ENCODE results near the gene HIP1.
"Not testable (repeated sequence)": the region's sequence is repeated elsewhere in the genome, so short reads cannot be mapped to it uniquely, and the experiment has no call there.

The HIP1 gene

DNA sequence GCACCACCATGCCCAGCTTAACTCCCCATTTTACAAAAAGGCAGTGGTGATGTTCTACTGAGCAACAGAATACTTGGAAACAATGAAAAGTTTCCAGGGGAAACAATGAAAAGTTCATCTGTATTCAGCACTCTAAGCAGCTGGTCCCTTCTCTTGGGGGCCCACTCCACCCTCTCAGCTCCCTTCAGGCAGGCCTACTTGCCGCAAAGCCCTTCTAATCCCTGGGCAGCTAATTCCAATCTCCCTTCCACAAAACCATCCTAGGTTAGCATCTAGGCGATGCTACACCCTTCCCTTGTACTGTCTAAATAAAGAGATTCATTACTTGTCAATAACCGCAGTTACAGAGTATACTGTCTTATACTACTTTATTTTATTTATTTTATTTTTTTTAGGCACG is 167.5 kb downstream of the HIP1 start:
- no peak for DNase-seq (ENCODE audit: low read depth)

DNA sequence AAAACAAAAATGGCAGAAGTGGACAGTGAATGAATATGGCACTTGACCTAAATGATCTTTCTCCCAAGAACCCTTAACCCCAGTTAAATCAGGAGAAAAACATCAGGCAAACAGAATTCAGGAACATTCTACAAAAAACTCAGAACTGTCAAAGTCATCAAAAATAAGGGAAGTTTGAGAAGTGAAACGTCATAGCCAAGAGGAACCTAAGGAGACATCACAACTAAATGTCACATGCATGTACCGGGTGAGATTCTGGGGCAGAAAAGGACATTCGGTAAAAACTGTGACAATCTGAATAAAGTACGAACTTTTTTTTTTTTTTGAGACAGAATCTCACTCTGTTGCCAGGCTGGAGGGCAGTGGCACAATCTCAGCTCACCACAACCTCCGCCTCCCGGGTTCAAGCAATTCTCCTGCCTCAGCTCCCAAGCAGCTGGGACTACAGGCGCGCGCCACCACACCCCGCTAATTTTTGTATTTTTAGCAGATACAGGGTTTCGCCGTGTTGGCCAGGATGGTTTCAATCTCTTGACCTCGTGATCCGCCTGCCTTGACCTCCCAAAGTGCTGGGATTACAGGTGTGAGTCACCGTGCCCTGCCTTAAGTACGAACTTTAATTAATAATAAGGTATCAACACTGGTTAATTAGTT is 169.0 kb downstream of the HIP1 start:
- DNase-seq (ENCODE audit: low read depth) = not testable (repeated sequence)

DNA sequence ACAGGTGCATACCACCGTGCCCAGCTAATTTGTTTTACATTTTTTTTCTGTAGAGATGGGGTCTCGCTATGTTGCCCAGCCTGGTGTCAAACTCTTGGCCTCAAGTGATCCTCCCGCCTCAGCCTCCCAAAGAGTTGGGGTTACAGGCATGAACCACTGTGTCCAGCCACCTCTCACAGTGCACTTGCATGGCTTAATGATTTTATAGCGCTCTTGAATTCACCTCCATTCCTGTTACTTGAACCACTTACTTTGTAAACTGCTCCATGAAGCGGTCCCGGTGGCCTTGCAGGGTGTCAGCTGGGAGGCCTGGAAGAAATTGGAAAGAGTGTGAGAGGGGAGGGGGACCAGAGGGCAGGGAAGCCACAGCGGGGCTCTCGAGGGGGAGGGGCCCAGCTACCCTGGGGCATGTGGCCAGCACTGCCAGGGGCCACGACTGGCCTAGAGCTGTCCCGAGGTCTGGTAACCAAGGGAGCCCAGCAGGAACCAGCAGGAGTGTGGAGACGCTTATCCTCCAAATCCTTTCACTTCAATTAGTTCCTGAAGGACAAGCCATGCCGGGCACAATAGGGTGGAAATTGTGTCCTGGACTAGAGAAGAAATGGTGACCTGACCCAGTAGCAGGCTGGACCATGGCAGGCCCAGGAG is 170.7 kb downstream of the HIP1 start:
- no peak for DNase-seq (ENCODE audit: low read depth)

DNA sequence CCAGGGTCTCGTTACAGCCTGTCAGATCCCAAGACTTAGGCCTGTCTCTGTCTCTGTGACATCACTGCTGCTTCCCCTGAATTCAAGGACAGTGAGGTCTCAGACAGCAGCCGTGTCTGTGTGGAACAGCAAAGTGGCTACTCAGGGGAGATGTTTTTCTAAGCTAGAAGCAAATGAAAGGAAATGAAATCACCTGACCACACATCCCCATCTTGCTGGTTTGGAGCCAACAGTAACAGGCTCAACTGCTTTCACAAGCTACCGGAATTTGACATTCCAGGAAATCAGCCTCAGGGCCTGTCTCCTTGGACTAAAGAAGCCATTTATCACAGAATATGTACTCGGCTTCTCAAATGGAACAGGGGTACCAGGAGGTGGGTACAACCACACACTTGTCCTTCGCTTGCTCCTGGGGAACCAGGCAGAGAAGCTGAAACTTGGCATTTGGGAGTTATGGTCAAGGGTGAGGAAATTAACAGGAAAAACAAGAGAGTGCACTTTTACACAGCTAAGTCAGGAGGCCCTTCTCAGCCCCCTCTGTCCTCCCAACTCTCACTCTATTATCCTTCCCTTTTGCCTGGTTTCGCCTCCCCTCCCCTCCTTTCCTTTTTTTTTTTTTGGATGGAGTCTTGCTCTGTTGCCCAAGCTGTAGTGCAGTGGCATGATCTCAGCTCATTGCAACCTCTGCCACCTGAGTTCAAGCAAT is 173.5 kb downstream of the HIP1 start:
- peak; percentile 97 for DNase-seq (ENCODE audit: low read depth)

DNA sequence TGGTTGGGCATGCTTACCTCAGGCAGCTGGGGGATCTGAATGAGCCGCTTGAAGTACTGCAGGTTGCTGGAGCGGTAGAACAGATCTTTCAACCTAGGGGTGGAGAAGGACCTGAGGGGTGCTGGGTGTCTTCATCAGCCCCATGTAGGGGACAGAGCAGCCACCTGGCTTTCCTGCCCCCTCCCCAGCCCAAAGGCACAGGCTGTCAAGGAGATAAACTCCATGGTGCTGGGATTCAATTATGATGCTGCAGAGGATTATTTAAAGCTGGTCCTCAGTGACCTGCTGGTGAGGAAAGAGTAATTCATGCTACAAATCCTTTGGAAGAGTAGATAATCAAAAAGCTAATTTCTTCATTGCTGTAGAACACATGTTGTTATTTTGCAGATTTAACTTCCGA is 175.6 kb downstream of the HIP1 start:
- DNase-seq (ENCODE audit: low read depth) = no peak

DNA sequence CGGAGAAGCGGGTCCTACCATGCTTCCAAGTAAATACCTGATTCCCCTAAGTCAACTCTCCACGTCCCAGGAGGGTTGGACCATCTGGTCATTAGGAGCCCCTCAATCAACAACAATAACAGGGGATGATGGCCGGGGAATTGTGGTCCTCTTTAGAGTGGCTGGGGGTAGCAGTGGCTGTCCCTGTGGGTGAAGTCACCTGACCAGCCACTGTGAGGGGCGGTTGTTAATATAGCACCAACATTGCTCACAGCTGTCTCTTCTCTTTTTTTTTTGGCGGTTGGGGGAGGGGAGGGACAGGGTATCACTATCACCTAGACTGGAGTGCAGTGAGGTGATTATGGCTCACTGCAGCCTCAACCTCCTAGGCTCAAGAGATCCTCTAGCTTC is 178.8 kb downstream of the HIP1 start:
- DNase-seq (ENCODE audit: low read depth) = no peak

DNA sequence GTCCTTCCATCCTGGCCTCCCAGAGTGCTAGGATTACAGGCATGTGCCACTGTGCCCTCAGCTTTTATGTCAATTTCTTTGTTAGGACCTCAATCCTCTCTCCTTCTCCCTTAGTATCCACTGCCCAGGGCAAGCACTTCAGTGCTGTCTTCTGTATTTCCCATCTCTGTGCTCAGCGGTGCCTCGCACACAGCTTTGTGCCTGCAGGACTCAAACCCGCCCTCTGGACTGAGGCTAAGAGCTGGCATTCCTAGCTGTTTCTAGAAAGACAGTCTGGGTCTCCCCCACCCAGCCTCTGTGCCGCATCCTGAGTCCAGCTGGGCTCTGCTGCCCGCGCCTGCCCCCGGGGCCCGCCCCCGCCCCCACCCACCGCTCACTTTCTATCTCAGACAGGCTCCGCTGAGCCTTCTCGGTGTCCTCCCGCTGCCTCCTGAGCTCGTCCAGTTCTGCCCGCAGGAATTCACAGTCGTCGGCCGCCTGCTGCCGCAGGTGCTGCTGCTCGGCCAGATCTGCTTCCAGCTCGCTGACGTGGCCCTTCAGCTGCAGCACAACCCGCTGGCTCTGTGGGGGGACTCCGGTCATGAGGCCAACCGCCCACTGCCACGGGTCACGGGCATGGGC is 179.3 kb downstream of the HIP1 start:
- no peak for DNase-seq (ENCODE audit: low read depth)

DNA sequence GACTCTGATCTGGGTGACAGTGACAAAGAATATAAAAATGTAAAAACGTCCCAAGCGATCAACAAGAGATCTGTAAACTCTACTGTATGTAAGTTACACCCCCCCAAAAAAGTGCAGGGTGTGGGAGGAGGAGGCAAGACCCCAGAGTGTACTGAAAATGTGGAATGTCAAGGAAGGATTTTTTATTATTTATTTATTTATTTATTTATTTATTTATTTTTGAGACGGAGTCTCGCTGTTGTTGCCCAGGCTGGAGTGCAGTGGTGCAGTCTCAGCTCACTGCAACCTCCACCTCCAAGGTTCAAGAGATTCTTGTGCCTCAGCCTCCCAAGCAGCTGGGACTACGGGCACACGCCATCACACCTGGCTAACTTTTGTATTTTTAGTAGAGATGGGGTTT is 181.9 kb downstream of the HIP1 start:
- not testable (repeated sequence) for DNase-seq (ENCODE audit: low read depth)

DNA sequence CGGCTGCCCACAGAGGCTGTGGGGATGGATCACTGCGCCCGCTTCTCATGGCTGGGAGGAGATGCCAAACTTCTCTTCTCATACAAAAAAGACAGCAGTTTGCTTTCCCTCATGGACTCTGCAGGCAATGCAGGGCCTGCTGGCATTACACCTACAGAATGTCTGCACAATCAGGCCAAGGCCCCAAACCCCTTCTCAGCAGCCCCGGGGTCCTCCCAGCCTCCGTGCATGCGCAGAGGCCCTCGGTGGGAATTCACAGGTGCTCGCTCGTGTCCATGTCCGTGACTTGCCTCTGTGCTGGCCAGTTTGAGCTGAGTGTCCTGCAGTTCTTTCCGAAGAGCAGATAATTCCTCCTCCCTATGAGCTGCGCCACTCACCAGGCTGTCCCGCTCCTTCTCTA is 183.0 kb downstream of the HIP1 start:
- DNase-seq (ENCODE audit: low read depth) = no peak

DNA sequence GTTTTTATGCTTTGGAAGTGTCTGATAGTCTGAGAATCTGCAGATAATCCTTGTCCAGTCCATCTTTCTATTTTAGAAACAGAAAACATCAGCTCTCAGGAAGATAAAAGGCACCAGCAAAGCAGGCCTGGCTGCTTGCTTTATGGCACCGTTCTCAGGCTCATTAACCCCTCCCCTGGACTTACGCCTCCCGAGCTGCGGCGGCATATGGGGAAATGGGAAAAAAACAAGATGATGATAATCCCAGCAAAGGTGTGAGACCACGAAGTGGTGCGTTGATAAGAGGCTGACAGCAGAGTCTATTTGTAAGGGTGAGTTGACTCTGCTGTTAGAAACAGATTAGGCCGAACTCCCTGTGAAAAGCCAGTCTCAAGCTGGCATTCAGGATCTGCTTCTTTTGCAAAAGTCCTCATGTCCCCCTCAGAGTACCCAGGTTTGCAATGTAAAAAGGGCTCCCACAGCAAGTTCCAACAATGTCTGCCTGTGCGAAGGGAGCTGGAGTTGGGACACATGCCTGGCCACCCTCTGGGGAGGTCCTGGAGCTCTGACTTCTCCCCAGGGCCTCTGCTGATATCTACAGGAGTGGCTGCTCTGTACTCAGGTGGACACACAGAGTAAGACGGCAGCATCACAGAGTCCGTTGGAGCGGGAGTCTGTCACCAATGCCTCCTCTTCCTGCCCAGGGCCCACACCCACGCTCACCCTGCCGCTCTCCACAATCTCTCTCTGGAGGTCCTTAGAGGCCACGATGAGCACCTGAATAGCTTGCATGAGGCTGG is 192.3 kb downstream of the HIP1 start:
- DNase-seq (ENCODE audit: low read depth) = no peak

DNA sequence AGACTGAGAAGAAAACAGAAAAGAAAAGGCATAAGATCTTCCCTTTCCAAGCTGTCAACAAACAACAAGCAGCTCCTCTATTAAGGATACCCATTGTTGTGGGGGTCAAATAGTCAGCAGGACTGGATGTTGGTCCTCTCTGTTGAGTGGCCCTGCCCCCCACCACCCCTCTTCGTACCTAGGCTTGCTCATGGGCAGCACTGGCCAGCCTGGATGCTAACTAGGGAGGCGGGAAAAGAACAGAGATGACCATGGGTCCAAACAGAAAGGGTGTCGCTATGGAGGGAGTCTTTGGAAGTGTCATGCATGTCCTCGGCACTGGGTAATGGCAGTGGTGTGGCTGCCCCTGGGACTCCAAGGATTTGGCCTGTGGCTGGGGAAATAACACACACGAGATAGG is 201.0 kb downstream of the HIP1 start:
- DNase-seq (ENCODE audit: low read depth) = no peak

DNA sequence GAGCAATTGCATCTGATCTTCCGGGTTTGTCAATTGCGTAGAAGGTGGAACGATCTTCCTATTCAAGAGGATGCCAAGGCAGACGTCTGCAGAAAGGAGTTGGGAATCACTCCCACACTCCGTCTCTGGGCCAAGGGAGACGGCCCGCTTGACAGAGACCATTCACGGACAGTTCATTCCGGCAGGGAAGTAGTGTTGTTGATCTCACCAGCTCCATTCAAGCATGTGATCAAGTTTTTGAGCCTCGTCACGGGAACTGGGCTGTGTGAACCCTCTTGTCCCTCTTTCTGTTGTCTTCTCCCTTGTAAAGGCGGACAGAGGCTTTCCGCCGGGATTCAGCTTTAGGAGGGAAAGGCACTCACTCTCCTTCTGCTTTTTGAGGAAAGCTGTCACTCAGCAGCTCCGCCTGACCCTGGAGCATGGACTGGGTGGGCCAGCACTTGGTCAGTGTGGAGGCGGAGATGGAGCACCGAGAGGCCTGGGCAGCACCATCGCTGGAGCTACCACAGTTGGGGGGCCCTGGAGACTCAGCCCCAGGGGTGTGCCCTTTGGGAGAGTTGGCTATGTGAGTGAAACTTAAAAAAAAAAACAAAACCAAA is 201.7 kb downstream of the HIP1 start:
- DNase-seq (ENCODE audit: low read depth) = no peak

DNA sequence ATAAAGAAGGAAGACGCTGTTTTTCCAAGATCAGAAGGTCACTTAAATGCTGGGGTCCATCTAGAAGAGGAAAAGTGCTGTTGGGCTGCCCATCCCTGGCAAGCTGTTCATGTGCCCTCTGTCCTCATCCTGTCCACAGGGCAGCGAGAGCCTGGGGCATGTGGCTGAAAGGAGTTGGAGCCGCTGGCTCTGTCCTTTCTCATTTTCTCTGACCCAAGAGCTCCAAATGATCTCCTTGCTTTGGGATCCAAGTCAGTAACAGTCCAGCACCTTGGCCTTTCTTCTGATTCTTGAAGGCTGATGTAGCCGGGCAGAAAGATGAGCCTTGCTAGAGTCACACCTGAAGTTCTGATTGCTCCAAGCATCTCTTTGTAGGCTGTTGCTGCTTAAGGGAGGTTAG is 202.2 kb downstream of the HIP1 start:
- no peak for DNase-seq (ENCODE audit: low read depth)

DNA sequence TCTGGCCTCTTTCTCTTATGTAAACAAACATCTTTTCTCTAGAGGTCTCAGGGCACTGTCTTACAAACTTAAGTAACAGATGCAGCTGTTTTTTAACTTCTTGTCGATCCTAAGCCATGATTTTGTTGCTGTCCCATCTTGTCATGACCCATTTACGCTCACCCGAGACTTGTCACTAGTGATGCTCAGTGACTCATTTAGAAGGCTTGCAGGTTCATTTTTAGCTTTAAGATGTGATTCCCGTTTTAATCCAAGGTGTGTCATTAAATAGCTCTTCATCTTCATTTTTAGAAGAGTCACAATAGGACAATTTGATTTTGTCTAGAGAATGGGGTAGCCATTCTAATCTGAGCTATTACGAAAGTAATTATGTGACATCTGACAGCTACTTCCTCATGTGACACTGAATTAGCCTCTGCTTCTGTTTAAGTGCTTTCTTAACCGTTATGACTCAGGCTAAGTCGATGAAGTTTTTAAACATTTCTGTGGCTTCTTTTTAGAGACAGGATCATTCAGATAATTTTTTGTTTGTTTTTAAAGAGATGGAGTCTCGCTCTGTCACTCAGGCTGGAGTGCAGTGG is 203.9 kb downstream of the HIP1 start:
- DNase-seq (ENCODE audit: low read depth) = peak; percentile 92

DNA sequence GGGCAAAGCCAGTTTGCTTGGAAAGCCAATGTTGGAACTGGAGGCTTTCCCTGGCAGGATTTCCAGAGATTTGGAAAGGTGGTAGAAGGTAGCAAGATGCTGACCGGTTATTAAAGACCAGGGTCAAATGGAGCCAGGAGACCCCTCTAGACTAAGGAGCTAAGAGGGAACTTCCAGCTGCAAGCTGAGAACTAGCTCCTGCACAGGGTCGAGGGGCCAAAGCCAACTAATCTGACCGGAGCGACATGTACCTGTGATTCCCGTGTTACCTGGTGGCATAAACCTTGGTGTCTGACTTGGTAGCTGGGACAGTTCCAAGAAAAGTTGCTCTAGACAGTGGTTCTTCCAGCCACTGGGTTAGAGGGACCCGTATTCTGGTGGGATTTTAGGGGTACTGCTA is 204.8 kb downstream of the HIP1 start:
- DNase-seq (ENCODE audit: low read depth) = no peak

DNA sequence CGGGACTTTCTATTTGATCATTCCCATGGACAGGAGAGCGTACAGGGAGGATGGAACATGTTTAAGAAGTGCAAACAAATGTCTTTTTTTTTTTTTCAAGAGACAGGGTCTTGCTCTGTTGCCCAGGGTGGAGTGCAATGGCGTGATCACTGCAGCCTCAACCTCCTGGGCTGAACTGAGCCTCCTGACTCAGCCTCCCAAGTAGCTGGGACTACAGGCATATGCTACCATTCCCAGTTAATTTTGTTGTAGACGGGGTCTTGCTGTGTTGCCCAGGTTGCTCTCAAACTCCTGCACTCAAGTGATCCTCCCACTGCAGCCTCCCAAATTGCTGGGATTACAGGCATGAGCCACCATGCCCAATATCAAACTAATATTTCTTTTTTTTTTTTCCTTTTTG is 206.1 kb downstream of the HIP1 start:
- no peak for DNase-seq (ENCODE audit: low read depth)

DNA sequence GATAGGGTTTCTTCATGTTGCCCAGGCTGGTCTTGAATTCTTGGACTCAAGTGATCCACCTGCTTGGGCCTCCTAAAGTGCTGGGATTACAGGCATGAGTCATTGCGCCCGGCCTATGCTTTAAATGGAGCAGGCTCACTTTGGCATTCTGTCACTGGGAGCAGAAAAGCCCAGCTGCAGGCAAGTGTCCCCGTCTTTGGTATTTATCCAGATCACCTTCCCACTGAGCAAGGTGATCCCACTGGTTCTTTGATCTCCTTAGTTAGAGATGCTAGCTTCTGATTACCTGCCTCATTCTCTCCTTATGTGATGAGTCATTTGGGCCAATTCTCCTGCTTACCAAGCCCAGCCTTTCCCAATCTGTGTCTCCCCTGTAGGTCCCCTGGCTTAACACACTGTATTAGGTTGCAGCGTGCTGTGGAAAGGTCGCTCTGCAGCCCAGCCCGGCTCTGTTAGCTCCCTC is 207.4 kb downstream of the HIP1 start:
- peak; percentile 29 for DNase-seq (ENCODE audit: low read depth)

DNA sequence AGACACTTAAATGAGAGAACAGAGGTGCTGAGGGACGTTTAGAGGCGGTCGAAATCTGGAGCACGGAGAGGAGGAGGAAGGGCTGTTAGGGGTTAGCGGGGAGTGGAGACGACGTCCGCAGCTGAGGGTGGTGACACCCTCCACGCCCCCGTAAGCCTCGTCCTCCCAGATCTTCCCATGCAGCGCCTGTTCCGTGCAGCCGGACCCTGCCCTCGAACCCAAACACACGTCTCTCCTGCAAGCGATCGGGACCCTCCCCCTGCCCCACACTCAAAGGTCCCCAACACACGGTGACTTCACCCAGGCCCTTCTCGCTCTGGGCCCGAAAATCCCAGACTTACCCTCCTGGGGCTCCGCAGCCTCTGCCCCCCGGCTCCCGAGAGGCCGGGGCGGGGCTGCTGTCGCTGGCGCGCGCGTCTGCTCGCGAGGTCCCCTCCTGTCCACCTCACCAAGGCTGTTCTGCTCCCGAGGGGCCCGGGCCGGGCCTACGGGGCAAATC is 211.5 kb downstream of the HIP1 start:
- peak; percentile 12 for DNase-seq (ENCODE audit: low read depth)

DNA sequence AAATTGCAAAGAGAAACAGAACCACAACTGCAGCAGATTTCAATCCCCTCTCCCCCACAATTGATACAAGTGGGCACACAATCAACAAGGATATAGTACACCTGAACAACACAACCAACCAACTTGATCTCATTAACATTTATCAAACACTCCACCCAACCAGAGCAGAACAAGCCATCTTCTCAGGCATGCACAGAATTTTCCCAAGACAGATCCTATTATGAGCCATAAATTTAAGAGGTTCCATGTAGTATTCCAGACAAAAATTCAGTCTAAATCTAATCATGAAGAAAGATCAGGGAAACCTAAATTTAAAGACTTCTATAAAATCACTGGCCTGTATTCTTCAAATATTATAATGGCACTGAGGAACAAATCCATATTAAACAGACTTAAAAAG is 217.0 kb downstream of the HIP1 start:
- not testable (repeated sequence) for DNase-seq (ENCODE audit: low read depth)

DNA sequence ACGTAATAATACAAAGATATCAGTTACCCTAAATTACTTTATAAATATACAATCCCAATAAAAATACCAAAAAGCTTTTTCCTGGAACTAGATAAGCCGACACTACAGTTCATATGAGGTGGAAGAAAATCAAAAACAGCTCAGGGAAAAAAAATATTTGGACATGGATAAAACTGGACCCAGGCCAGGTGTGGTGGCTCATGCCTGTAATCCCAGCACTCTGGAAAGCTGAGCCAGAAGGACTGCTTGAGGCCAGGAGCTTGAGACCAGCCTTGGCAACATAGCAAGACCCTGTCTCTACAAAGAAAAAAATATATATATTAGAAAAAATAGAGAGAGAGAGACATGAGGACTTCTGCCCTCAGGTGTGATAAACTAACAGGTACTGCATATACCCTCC is 219.9 kb downstream of the HIP1 start:
- not testable (repeated sequence) for DNase-seq (ENCODE audit: low read depth)

DNA sequence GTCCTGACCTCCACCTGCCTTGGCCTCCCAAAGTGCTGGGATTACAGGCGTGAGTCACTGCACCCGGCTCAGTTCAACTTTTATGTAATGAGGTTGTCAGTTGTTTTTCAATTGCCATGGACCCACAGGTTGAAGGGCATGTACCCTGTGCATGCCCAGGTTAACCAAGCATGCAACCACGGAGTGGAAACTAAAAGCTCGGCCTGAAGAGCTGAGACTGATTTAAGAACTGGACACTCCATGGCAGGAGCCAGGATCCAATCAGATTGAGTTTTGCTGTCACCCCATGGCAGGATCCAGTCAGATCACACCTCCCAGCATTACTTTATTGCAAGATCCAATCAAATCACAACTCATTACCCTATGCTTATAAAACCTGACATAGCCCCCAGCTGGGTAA is 229.7 kb downstream of the HIP1 start:
- not testable (repeated sequence) for DNase-seq (ENCODE audit: low read depth)

Measured in EH (cell line).